Hepatocyte (in vitro differentiated cells): ENCODE data around the gene IRF2.

Experiments
- EZH2 ChIP-seq: fragments of 200-600 bp; sonication (generic); IDR thresholded peaks from 2 replicates; pipeline ENCODE4 v1.6.1; 2016; ENCODE audit warnings: antibody characterized with exemption, mild to moderate bottlenecking, borderline replicate concordance
- TF ChIP-seq, protein P1 (sequence below): fragments of 200-600 bp; sonication (generic); IDR thresholded peaks from 2 replicates; pipeline ENCODE4 v1.5.1; 2016; ENCODE audit warnings: antibody characterized with exemption, mild to moderate bottlenecking; ENCODE audit not compliant: poor library complexity

GRCh38 chr4:184475096-184475461 lies 729 bp upstream of the IRF2 start:
- no peak for TF ChIP-seq EZH2
- TF ChIP-seq, protein P1, sequence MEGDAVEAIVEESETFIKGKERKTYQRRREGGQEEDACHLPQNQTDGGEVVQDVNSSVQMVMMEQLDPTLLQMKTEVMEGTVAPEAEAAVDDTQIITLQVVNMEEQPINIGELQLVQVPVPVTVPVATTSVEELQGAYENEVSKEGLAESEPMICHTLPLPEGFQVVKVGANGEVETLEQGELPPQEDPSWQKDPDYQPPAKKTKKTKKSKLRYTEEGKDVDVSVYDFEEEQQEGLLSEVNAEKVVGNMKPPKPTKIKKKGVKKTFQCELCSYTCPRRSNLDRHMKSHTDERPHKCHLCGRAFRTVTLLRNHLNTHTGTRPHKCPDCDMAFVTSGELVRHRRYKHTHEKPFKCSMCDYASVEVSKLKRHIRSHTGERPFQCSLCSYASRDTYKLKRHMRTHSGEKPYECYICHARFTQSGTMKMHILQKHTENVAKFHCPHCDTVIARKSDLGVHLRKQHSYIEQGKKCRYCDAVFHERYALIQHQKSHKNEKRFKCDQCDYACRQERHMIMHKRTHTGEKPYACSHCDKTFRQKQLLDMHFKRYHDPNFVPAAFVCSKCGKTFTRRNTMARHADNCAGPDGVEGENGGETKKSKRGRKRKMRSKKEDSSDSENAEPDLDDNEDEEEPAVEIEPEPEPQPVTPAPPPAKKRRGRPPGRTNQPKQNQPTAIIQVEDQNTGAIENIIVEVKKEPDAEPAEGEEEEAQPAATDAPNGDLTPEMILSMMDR: no peak
